Activated CD4-positive, alpha-beta T cell treated with anti-CD3 and anti-CD28 coated beads, Interleukin-2, amount 10 ng/mL, durations not matched to agents 7 days and 5 days (primary cell): ENCODE data around the gene ANKRD61. TPM values are rescaled to one million over a fixed set of nuclear protein-coding genes. Genes with fewer than 3 reads are reported as not detected.
"Not testable (repeated sequence)": the region's sequence is repeated elsewhere in the genome, so short reads cannot be mapped to it uniquely, and the experiment has no call there.

Source experiments
- CTCF ChIA-PET: fragments of 350-600 bp; sonication (Branson Sonifier 250); formaldehyde crosslinking; loops from one replicate; lab custom pipeline; 2021; ENCODE audit warnings: antibody characterized with exemption; lab: Charles Lee
- POLR2A ChIA-PET: fragments of 350-600 bp; sonication (Branson Sonifier 250); formaldehyde crosslinking; loops from one replicate; lab custom pipeline; 2021; ENCODE audit warnings: antibody characterized with exemption; lab: Charles Lee
- DNase-seq: peaks from one replicate; pipeline ENCODE4 v3.0.0-alpha.2; 2020
- H3K27ac Mint-ChIP-seq: one replicate; pipeline ENCODE4 v1.8.0; 2021; ENCODE audit warnings: mild to moderate bottlenecking, moderate library complexity, mixed read lengths
- H3K27me3 Mint-ChIP-seq: one replicate; pipeline ENCODE4 v1.8.0; 2021; ENCODE audit warnings: mixed read lengths
- H3K36me3 Mint-ChIP-seq: one replicate; pipeline ENCODE4 v1.8.0; 2021; ENCODE audit warnings: low read depth, mixed read lengths
- H3K4me1 Mint-ChIP-seq: one replicate; pipeline ENCODE4 v1.8.0; 2021; ENCODE audit warnings: mixed read lengths
- H3K4me3 Mint-ChIP-seq: one replicate; pipeline ENCODE4 v1.8.0; 2021; ENCODE audit warnings: mild to moderate bottlenecking, moderate library complexity, mixed read lengths
- H3K9me3 Mint-ChIP-seq: one replicate; pipeline ENCODE4 v1.8.0; 2021; ENCODE audit warnings: mixed read lengths
- total RNA-seq, 2 experiments: library from RNA; stranded (reverse); gene quantifications; one replicate each; pipeline ENCODE4 v1.2.3, GENCODE V29; 2021

Gene ANKRD61
- total RNA-seq, 2 experiments from 2014 or later, result 0.22 TPM; not detected in 1

DNA sequence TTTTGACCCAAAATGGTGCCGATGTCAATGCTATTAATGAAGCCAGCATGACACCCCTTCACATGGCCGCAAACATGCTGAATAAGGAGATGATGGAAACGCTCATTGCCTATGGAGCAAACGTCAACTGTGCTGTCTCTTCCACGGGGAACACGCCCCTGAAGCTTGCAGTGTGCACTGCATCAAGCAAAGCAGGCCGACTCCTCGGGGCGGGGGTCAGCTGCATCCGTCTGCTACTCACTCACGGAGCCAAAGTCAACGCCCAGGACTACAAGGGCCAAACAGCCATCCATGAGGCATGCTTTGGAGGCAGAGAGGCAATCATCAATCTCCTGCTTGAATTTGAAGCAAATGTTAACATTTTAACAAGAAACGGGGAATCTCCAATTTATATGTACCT lies 4.5 kb downstream of the ANKRD61 start:
- ChIA-PET CTCF (interaction anchor here (1.7 kb wide), 1 partner anchor 8 kb away, joined by 3 read pairs; no protein-coding TSS in a partner anchor), POLR2A (no interaction called here)
- H3K9me3 Mint-ChIP-seq, result no peaks in the 10 kb centered on the region
- H3K27me3 Mint-ChIP-seq, result no peaks in the 10 kb centered on the region
- no peak overlapping the region for H3K4me3 Mint-ChIP-seq
- H3K27ac Mint-ChIP-seq, result no peak overlapping the region
- no peak for DNase-seq
- peaks cover 47% of the 10 kb centered on the region for H3K36me3 Mint-ChIP-seq
- peaks cover 12% of the 10 kb centered on the region for H3K4me1 Mint-ChIP-seq

DNA sequence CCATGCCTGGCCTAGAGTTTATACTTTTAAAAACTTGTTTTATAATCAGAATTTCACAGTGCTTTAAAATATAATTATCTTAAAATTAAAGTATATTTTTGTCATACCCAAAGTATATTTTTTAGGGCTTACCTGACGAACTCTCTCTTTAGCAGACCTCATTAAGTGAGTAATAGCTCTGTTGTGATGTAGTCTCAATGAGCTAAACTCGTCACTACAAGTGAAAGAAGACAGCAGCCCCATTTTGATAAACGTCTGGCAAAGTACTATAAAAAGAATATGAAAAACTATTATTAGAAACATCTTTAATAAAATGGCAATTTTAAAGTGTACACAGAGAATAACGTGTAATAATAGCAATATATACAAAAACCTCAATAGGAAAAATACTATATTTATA lies 18.6 kb downstream of the ANKRD61 start:
- CTCF ChIA-PET, result interaction anchor here (0.6 kb wide), 1 partner anchor 248 kb away, joined by 3 read pairs; no protein-coding TSS in a partner anchor
- no peak overlapping the region for H3K27ac Mint-ChIP-seq
- no peaks in the 10 kb centered on the region for H3K9me3 Mint-ChIP-seq
- no peak for DNase-seq
- no peak overlapping the region for H3K4me3 Mint-ChIP-seq
- POLR2A ChIA-PET, result no interaction called here
- H3K4me1 Mint-ChIP-seq, result peaks cover 4% of the 10 kb centered on the region
- peaks cover 30% of the 10 kb centered on the region for H3K36me3 Mint-ChIP-seq
- H3K27me3 Mint-ChIP-seq, result no peaks in the 10 kb centered on the region

DNA sequence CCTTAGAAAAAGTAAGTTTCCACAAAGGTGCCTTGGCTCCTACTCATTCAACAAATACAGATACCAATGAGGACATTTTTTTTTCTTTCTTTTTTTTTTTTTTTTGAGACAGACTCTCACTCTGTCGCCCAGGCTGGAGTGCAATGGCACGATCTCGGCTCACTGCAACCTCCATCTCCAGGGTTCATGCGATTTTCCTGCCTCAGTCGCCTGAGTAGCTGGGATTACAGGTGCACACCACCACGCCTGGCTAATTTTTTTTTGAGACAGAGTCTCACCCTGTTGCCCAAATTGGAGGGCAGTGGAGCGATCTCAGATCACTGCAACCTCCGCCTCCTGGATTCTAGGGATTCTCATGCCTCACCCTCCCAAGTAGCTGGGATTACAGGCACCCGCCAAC lies 20.0 kb downstream of the ANKRD61 start:
- H3K27me3 Mint-ChIP-seq, CTCF ChIA-PET, H3K9me3 Mint-ChIP-seq, H3K4me1 Mint-ChIP-seq, H3K4me3 Mint-ChIP-seq, H3K27ac Mint-ChIP-seq, POLR2A ChIA-PET, DNase-seq: not testable (repeated sequence)
- peaks cover 27% of the 10 kb centered on the region for H3K36me3 Mint-ChIP-seq

DNA sequence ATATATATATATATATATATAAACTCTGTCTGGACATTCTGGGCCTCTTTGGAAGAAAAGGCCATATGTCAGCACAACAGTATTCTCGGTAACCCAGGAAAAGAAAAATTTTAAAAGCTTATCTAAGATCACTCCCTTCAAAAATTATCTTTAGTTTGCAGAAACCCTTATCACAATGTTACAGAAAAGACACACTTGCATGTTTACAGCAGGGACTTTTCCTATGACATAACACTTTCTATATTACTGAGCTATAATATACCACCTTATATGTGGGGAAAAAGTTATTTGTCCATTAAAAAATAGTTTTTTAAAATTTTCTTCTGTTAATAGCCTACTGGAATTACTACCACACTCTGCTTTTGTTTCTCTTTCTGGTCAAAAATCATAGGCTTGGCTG lies 25.4 kb downstream of the ANKRD61 start:
- Mint-ChIP-seq H3K4me1 (peaks cover 23% of the 10 kb centered on the region), H3K36me3 (peaks cover 14% of the 10 kb centered on the region), H3K4me3 (no peak overlapping the region), H3K27ac (no peak overlapping the region), H3K9me3 (no peaks in the 10 kb centered on the region), H3K27me3 (no peaks in the 10 kb centered on the region)
- CTCF ChIA-PET, result interaction anchor here (0.6 to 2.0 kb wide), 4 partner anchors 19 to 50 kb away, joined by 3 to 5 read pairs (median 4); partner anchors contain the start of gene ANKRD61
- no peak for DNase-seq
- POLR2A ChIA-PET, result no interaction called here

DNA sequence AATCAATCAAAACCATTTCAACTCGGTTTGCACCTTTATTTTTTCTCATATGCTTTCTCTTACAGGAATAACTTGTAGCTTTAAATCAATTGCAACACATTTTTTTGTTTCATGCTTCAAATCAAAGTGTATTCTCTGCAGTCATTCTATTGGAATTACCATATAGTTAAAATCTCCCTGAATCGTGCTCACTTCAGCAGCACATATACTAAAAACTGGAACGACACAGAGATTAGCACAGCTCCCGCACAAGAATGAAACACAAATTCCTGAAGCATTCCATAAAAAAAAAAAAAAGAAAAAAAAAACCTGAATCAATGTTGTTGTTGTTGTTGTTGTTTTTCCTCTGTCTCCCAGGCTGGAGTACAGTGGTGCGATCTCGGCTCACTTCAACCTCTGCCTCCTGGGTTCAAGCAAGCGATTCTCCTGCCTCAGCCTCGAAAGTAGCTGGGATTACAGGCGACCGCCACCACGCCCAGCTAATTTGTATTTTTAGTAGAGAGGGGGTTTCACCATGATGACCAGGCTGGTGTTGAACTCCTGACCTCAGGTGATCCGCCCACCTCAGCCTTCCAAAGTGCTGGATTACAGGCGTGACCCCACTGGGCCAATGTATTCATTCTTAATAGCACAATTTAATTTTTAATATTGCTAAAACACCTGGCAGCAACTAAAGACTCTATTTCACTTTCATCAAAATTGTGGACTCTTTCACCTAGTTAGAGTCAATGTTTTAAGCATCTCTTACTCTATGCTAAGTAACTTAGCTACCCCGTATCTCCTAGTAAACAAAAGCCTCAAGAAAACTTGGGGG lies 26.3 kb downstream of the ANKRD61 start:
- CTCF ChIA-PET, result interaction anchor here (0.6 kb wide), 1 partner anchor 49 kb away, joined by 4 read pairs; no protein-coding TSS in a partner anchor
- Mint-ChIP-seq H3K27me3 (no peaks in the 10 kb centered on the region), H3K4me1 (peaks cover 23% of the 10 kb centered on the region), H3K4me3 (peak overlapping the region; percentile 85), H3K27ac (peak overlapping the region; percentile 72), H3K9me3 (no peaks in the 10 kb centered on the region), H3K36me3 (peaks cover 12% of the 10 kb centered on the region)
- POLR2A ChIA-PET, result interaction anchor here (0.7 kb wide), 1 partner anchor 206 kb away, joined by 4 read pairs; no protein-coding TSS in a partner anchor
- no peak for DNase-seq

DNA sequence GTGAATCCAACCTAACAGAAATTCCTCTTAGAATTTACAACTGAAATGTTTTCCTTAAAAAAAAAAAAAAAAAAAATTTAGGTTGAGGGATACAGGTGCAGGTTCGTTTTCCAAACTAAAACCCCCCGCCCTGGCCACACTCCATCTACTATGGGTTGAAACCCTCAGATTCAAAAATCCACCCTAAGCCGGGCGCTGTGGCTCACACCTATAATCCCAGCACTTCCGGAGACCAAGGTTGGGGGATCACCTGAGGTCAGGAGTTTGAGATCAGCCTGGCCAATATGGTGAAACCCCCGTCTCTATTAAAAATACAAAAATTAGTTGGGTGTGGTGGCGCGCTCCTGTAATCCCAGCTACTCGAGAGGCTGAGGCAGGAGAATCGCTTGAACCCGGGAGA lies 28.8 kb downstream of the ANKRD61 start:
- DNase-seq, POLR2A ChIA-PET, CTCF ChIA-PET, H3K27me3 Mint-ChIP-seq, H3K36me3 Mint-ChIP-seq, H3K4me3 Mint-ChIP-seq, H3K9me3 Mint-ChIP-seq, H3K27ac Mint-ChIP-seq: not testable (repeated sequence)
- peaks cover 21% of the 10 kb centered on the region for H3K4me1 Mint-ChIP-seq

DNA sequence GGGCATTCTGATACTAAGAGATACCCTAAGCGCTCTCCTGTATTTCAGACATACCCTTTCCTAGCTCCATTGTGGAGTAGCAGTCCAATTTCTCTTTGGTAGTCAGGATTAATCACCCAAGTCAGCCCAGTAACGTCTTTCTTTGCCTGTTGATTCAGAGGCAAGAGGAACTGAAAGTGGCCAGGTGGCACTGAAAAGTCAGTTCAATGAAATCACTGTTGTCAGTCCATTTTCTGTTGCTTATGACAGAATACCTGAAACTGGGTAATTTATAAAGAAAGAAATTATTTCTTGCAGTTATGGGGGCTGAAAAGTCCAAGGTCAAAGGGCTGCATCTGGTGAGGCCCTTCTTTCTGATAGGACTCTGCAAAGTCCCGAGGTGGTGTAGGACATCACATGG lies 40.2 kb downstream of the ANKRD61 start:
- no peaks in the 10 kb centered on the region for H3K9me3 Mint-ChIP-seq
- no peaks in the 10 kb centered on the region for H3K27me3 Mint-ChIP-seq
- ChIA-PET CTCF (no interaction called here), POLR2A (no interaction called here)
- no peak for DNase-seq
- no peak overlapping the region for H3K27ac Mint-ChIP-seq
- no peaks in the 10 kb centered on the region for H3K4me1 Mint-ChIP-seq
- H3K4me3 Mint-ChIP-seq, result no peak overlapping the region
- no peaks in the 10 kb centered on the region for H3K36me3 Mint-ChIP-seq

DNA sequence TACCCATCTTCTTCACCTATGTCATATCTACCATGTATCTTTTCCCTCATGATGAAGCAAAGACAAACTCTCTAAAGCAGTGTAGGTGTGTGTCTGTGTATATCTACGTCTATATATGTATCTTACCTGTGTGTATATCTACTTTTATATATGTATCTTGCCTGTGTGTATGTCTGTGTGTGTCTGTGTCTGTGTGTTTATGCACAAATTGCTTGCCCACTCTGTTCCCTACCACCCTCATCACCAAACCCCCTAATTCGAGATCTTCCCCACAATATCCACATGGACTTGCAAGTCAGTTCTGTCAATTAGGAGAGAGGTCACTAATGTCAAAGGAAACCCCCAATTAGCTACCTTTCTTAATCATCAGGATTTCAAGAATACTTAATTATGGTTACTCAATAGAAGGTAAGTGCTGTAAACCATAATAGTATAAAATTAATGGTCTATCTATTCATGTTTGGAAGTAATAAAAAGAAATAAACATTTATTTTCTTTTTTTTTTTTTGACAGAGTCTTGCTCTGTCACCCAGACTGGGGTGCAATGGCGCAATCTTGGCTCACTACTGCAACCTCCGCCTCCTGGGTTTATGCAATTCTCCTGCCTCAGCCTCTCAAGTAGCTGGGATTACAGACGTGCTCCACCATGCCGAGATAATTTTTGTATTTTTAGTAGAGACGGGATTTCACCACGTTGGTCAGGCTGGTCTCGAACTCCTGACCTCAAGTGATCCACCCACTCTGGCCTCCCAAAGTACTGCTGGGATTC lies 43.6 kb downstream of the ANKRD61 start:
- POLR2A ChIA-PET, result no interaction called here
- Mint-ChIP-seq H3K9me3 (no peaks in the 10 kb centered on the region), H3K4me3 (no peak overlapping the region), H3K4me1 (peaks cover 4% of the 10 kb centered on the region), H3K36me3 (no peaks in the 10 kb centered on the region), H3K27ac (no peak overlapping the region), H3K27me3 (no peaks in the 10 kb centered on the region)
- DNase-seq, result no peak
- CTCF ChIA-PET, result interaction anchor here (0.6 to 1.3 kb wide), 3 partner anchors 13 to 19 kb away, joined by 3 to 4 read pairs (median 3); no protein-coding TSS in a partner anchor

DNA sequence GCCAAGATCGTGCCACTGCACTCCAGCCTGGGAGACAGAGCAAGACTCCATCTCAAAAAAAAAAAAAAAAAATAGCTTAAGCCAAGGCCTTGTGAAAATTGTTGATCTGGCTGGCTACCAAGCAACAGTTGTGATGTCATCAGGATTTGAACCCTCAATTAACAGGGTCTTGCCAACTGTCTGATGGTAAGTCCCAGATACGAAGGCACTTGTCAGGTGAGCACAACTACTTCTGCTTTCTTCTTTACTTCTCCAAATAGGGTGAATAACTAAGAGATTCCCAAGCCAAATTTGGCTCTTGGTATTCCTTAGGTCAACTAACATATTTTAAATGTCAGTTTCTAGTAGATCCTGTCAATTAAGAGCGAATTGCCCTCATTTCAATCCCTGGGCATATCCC lies 47.4 kb downstream of the ANKRD61 start:
- POLR2A ChIA-PET, result no interaction called here
- Mint-ChIP-seq H3K36me3 (no peaks in the 10 kb centered on the region), H3K4me1 (peaks cover 12% of the 10 kb centered on the region), H3K27me3 (no peaks in the 10 kb centered on the region), H3K4me3 (no peak overlapping the region), H3K27ac (no peak overlapping the region), H3K9me3 (no peaks in the 10 kb centered on the region)
- CTCF ChIA-PET, result no interaction called here
- no peak for DNase-seq

DNA sequence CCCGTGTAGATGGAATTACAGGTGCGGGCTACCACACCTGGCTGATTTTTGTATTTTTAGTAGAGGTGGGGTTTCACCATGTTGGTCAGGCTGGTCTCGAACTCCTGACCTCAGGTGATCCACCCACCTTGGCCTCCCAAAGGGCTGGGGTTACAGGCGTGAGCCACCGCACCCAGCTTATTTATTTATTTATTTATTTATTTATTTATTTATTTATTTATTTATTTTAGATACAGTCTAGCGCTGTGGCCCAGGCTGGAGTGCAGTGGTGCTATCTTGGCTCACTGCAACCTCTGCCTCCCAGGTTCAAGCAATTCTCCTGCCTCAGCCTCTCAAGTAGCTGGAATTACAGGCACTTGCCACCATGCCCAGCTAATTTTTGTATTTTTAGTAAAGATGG lies 51.9 kb downstream of the ANKRD61 start:
- H3K27ac Mint-ChIP-seq, H3K9me3 Mint-ChIP-seq, H3K4me3 Mint-ChIP-seq, H3K4me1 Mint-ChIP-seq, DNase-seq, H3K36me3 Mint-ChIP-seq, POLR2A ChIA-PET, H3K27me3 Mint-ChIP-seq: not testable (repeated sequence)
- CTCF ChIA-PET, result interaction anchor here (0.6 kb wide), 1 partner anchor 315 kb away, joined by 3 read pairs; no protein-coding TSS in a partner anchor
